ENCODE data around the gene NOS3. TPM values are rescaled to one million over a fixed set of nuclear protein-coding genes. Genes with fewer than 3 reads are reported as not detected.

The NOS3 gene
- total RNA-seq, 2 experiments from 2014 or later, result 5.4 to 6.2 TPM

GRCh38 chr7:151060113-151060415, 69.2 kb downstream of the NOS3 start:
- Mint-ChIP-seq H3K9me3 (no peaks in the 10 kb centered on the region), H3K4me1 (ENCODE audit: low read depth) (peaks cover 35% of the 10 kb centered on the region), H3K27ac (peak overlapping the region; percentile 72), H3K4me3 (peak overlapping the region; percentile 95), H3K27me3 (no peaks in the 10 kb centered on the region), H3K36me3 (ENCODE audit: low read depth) (peaks cover 2% of the 10 kb centered on the region)
- no peak for ATAC-seq
- intact Hi-C loops (cut with micrococcal nuclease), result no loop called here
- ChIA-PET POLR2A (interaction anchor here (0.6 to 1.6 kb wide), 5 partner anchors 10 to 42 kb away, joined by 3 to 8 read pairs (median 3); no protein-coding TSS in a partner anchor), CTCF (interaction anchor here (0.8 to 1.7 kb wide), 6 partner anchors 17 to 51 kb away, joined by 3 to 10 read pairs (median 4); partner anchors contain the start of gene FASTK)
- TF ChIP-seq, protein P1, sequence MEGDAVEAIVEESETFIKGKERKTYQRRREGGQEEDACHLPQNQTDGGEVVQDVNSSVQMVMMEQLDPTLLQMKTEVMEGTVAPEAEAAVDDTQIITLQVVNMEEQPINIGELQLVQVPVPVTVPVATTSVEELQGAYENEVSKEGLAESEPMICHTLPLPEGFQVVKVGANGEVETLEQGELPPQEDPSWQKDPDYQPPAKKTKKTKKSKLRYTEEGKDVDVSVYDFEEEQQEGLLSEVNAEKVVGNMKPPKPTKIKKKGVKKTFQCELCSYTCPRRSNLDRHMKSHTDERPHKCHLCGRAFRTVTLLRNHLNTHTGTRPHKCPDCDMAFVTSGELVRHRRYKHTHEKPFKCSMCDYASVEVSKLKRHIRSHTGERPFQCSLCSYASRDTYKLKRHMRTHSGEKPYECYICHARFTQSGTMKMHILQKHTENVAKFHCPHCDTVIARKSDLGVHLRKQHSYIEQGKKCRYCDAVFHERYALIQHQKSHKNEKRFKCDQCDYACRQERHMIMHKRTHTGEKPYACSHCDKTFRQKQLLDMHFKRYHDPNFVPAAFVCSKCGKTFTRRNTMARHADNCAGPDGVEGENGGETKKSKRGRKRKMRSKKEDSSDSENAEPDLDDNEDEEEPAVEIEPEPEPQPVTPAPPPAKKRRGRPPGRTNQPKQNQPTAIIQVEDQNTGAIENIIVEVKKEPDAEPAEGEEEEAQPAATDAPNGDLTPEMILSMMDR (IDR thresholded peaks at IDR 0.05), result no peak
- no peak for DNase-seq

DNA sequence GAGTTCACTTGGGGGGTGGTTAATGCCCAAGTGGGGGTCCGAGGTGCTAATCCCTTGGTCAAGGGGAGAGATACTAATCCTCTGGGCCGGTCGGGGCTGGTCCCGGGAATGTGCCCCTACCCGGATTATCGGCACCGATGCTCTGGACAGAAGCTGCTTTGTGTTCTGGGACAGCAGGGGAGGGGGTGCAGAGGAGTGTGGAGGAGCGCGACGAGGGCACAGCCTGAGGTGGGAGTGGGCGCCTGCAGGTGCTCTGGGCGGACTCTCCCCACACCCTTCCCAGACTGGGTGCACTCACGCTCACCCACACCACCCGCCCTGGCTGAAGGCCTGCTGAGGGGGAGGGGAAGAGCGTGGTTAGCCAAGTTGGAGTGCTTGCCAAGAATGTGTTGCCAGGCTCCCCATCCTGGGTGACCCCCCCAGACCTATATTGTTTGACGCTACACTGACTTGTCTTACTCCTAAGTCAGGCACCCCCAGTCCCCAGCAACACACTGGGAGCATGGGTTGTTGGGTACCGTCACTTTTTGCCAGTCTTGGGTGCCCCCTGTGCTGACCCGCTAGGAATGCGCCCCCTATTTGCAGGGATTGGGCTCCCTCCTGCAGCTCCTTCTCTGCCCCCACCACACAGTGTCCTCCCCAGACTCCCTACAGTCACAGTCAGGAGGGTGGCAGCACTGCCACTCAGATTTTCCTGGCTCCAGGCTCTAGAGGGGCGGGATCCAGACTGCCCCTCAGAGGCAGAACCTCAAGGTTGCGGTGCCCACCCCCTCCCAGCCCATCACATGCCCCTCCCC, 69.8 kb downstream of the NOS3 start:
- TF ChIP-seq, protein P1 (IDR thresholded peaks at IDR 0.05), result no peak
- H3K36me3 Mint-ChIP-seq (ENCODE audit: low read depth), result peaks cover 5% of the 10 kb centered on the region
- intact Hi-C loops (cut with micrococcal nuclease), result no loop called here
- peaks cover 35% of the 10 kb centered on the region for H3K4me1 Mint-ChIP-seq (ENCODE audit: low read depth)
- peak overlapping the region; percentile 72 for H3K27ac Mint-ChIP-seq
- ChIA-PET CTCF (interaction anchor here (0.8 to 1.7 kb wide), 6 partner anchors 16 to 50 kb away, joined by 3 to 10 read pairs (median 4); partner anchors contain the start of gene FASTK), POLR2A (interaction anchor here (0.6 to 1.6 kb wide), 5 partner anchors 9 to 43 kb away, joined by 3 to 8 read pairs (median 3); no protein-coding TSS in a partner anchor)
- H3K9me3 Mint-ChIP-seq, result no peaks in the 10 kb centered on the region
- ATAC-seq, result no peak
- DNase-seq, result peak; percentile 31
- H3K4me3 Mint-ChIP-seq, result peak overlapping the region; percentile 95
- no peaks in the 10 kb centered on the region for H3K27me3 Mint-ChIP-seq

DNA sequence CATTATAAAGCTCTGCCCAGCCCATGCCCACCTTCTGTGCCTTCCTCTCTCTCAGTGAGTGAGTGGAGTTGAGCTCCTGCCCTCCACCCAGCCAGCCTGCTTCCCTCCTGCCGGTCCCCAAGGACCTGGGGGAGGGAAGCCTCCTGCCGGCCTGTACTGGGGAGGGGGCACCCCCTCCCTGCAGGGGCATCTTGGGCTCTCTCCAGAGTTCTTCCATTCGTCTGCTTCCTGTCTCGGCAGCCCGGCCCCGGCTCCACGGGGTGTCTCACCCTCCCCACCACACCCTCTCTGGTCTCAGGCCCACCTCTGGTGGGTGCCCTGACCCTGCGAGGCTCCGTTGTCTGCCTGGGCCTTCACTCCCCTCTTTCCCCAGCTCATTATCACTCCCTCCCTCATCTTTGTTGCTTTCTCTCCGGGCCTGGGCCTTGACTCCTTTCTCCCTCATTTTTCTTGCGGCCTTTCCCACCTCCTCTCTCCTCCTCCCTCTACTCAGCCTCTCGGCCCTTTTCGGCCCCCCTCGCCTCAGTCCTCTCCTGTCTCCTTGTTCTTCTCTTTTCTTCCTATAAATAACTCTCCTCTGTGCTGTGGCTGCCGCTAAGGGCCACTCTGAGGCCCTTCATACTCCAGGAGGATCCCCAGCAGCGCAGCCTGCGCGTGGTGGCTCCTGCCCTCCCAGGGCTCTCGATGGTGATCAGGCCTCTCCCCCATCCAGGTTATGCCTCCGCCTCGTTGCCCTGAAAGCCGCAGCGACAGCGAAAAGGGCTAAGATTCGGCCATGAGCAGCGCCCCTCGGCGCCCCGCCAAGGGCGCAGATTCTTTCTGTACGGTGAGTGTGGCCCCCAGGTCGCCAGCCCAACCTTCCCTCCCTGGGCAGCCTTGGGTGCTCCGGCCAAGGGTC, 70.6 kb downstream of the NOS3 start:
- H3K27ac Mint-ChIP-seq, result no peak overlapping the region
- TF ChIP-seq, protein P1 (IDR thresholded peaks at IDR 0.05), result no peak
- intact Hi-C loops (cut with micrococcal nuclease), result no loop called here
- peak overlapping the region; percentile 95 for H3K4me3 Mint-ChIP-seq
- ChIA-PET CTCF (interaction anchor here (1.2 to 1.7 kb wide), 3 partner anchors 19 to 49 kb away, joined by 5 to 10 read pairs (median 6); partner anchors contain the start of gene FASTK), POLR2A (no interaction called here)
- H3K9me3 Mint-ChIP-seq, result no peaks in the 10 kb centered on the region
- peaks cover 5% of the 10 kb centered on the region for H3K36me3 Mint-ChIP-seq (ENCODE audit: low read depth)
- no peak for DNase-seq
- H3K4me1 Mint-ChIP-seq (ENCODE audit: low read depth), result peaks cover 35% of the 10 kb centered on the region
- no peaks in the 10 kb centered on the region for H3K27me3 Mint-ChIP-seq
- ATAC-seq, result no peak

- Mint-ChIP-seq H3K4me3 (peak overlapping the region; percentile 95), H3K4me1 (ENCODE audit: low read depth) (peaks cover 29% of the 10 kb centered on the region), H3K27ac (no peak overlapping the region), H3K36me3 (ENCODE audit: low read depth) (peaks cover 5% of the 10 kb centered on the region), H3K9me3 (no peaks in the 10 kb centered on the region), H3K27me3 (no peaks in the 10 kb centered on the region)
- ChIA-PET CTCF (no interaction called here), POLR2A (no interaction called here)
- no peak for DNase-seq
- no peak for ATAC-seq
- intact Hi-C loops (cut with micrococcal nuclease), result no loop called here
- TF ChIP-seq, protein P1 (IDR thresholded peaks at IDR 0.05), result no peak
Measured at GRCh38 chr7:151062111-151062398, 71.2 kb downstream of the NOS3 start.
